NCI-H2196 (cell line): ENCODE data around the gene CNPY3.

Experiments used
- DNase-seq: peaks from one replicate; lab custom pipeline; 2025; ENCODE audit not compliant: unreplicated experiment; lab: John Stamatoyannopoulos, UW

The CNPY3 gene

DNA sequence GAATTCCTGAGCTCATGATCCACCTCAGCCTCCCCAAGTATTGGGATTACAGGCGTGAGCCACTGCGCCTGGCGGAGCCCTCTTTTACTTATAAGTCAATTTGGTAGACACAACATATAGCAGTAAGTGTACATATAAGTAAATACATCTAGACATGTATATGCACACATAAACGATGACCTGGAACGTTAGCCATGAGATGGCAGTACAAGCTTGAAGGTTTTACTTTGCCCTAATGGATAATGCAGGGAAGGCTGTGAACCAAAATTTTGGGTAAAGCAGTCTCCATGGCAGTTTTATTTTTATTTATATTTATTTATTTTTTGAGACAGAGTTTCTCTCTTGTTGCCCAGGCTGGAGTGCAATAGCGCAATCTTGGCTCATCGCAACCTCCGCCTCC, 28.8 kb downstream of the CNPY3 start:
- no peak for DNase-seq

GRCh38 chr6:42959917-42960242, 30.6 kb downstream of the CNPY3 start:
- DNase-seq, result no peak

DNA sequence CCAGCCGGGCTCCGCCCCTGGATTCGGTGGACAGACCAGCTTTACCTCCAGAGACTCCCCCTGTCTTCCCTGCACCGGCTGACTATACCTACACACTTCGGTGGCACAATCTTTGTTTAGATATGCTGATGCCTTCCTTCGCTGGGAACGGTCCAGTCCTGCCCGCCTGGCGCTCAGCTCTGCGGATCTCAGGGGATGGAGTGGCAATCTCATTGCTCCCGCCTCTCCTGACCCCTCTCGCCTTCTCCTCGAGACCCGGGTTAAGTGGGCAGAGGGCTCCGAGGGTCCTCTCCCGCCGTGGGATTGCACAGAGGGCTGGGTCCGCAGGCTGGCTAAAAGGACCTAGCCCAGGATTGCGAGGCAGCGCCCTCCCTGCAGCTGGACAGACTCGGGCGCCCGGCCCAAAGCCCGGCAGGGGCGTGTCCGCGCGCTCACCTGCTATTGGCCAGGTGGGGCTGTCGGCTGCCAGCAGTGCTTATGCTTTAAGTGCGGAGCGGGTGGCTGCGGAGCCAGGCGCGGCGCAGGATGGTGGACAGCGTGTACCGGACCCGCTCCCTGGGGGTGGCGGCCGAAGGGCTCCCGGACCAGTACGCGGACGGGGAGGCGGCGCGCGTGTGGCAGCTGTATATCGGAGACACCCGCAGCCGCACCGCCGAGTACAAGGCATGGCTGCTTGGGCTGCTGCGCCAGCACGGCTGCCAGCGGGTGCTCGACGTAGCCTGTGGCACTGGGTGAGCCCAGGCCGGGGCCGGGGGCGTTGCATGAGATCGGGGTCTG, 31.2 kb downstream of the CNPY3 start, which contains the start of gene GNMT:
Gene GNMT, plus strand, starts transcription at position 512 of the 777 bp plus-strand sequence. Its CDS starts 14 bp downstream, at position 526.
- peak; percentile 65 for DNase-seq

DNA sequence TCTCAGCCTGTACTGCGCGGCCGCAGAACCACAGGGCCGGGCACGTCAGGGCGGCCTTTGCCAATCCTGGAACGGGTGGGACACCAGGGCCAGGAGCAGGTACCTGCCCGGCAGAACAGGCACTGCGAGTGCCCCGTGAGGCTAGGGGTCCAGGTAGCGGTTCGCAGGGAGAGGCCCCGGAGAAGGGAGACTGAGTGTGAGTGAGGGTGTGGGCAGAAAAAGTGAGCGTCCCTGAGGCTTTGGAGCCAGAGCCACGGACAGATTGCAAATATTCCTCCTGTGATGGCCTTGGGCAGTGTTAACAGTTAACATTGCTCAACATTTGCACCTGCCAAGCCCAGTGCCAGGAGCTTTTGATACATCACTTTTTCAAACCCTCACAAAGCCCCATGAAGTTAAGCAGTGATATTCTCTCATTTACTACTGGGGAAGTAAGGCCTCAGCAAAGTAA, 31.8 kb downstream of the CNPY3 start:
- peak; percentile 13 for DNase-seq

DNA sequence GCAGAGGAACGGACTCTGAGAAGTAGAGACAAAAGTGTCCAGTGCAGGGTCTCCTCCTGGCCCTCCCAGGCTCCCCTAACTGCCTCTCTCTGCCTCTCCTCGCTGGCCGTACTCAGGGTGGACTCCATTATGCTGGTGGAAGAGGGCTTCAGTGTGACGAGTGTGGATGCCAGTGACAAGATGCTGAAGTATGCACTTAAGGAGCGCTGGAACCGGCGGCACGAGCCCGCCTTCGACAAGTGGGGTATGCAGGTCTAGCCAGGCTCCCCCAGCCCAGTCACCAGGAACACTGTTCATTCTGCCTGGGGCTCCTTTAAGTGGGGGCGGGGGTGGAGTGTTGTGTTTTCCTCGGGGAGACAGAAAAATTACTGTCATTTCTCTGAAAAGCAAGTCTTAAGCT, 32.8 kb downstream of the CNPY3 start:
- DNase-seq, result no peak

GRCh38 chr6:42962502-42963178, 33.4 kb downstream of the CNPY3 start:
- no peak for DNase-seq

- DNase-seq, result no peak
Observed at GRCh38 chr6:42963179-42963854, 34.0 kb downstream of the CNPY3 start.

- DNase-seq, result peak; percentile 30
Observed at GRCh38 chr6:42963855-42964605, 34.8 kb downstream of the CNPY3 start.

- DNase-seq, result no peak
Observed at GRCh38 chr6:42966571-42966970, 37.3 kb downstream of the CNPY3 start.

- no peak for DNase-seq
Observed at GRCh38 chr6:42967228-42967627, 37.9 kb downstream of the CNPY3 start.

DNA sequence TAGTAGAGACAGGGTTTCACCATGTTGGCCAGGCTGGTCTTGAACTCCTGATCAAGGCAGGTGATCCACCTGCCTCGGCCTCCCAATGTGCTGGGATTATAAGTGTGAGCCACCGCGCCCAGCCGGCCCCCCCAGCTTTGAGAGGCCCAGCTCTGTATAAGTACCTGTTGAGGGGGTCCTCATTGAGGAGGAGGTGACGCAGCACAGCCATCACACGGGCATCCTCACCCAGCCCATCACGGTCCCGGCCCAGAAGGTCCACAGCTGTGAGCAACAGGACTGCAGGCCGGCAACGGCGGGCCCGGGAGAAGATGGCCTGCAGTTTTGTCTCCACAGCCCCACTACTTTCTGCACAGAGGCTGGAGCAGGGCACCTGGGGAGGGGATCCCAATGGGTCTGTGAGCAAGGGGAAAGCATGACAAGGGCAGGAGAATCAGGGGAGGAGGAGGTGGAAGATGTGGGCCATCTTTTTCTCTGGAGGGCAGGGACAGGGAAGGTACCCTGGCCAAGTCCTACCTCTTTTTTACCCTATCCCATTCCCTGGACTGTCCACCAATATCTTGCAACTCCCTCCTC, 38.9 kb downstream of the CNPY3 start:
- no peak for DNase-seq

- no peak for DNase-seq
Observed at GRCh38 chr6:42968783-42969182, 39.5 kb downstream of the CNPY3 start.

DNA sequence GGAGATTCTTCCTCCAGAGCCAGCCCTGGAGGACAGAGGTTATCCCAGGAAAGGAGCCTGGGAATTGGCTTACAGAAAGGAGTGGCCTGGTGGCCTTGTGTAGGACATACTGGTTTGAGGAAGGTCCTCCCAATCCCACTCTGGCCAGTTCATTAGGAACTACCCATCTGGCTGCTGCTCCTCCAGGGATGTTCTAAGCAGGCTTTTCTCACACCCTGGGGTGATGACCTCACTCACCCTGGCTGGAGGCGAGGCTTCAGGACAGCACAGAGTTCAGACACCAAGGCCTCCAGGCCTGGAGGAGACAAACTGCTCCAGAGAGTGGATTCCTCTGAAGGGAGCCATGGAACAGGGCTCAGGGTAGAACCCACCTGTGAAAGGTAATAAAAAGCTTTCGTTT, 40.2 kb downstream of the CNPY3 start:
- no peak for DNase-seq

GRCh38 chr6:42969934-42970333, 40.7 kb downstream of the CNPY3 start:
- DNase-seq, result no peak

DNA sequence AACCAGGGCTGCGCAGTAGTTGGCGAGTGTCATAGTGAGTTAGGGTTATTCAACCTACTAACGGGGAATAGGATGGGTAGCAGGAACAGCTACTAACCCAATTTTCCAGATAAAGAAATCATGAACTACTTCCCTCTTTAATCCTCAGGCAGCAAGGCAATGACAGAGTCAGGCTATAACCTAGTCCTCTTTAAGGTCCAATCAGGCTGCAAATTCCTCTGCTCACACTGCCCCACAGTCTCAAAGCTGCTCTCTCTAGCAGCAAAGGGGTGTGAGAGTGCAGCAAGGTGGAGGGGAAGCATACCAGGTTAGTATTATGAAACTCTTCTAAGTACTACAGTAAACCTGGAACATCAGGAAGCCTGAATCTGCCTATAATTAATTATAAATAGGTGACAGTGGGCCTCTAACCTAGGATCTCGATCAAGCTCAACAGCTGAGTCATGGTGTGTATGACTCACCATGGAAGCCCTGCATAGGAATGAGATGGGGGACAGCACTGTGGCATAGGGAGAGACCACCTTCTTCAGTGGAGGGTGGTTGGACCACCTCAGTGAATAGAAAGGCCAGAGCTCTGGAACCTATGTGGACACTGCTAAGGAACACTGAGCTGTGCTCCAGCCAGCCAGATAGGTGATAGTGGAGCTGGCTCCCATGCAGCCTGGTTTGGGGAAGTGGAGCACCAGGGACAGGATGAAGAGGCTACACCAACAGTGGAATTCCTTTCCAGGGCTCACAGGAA, 41.8 kb downstream of the CNPY3 start:
- no peak for DNase-seq

GRCh38 chr6:42971746-42972327, 42.6 kb downstream of the CNPY3 start:
- DNase-seq, result no peak

- no peak for DNase-seq
Observed at GRCh38 chr6:42973926-42974325, 44.6 kb downstream of the CNPY3 start.

GRCh38 chr6:42974919-42975505, 45.7 kb downstream of the CNPY3 start:
- DNase-seq, result no peak

DNA sequence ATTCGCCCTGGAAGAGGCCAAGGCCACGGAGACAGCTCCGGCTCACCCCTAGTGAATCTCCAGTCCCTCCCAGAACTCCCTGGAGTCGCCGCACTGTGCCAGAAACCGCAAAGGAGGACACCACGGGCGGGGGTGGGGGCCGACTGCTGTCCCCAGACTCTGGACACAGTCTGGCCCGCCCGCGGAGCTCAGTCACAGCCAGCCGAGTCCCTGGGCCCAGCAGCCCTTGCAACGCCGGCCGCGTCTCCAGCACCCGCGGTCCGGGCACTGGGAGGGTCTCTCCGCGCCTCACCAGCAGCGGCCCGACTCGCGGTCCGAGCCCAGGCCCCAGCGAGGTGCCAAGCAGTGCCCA, 49.2 kb downstream of the CNPY3 start:
- no peak for DNase-seq
